Measurements from ENCODE around the gene ZSWIM4.
"Not testable (repeated sequence)": the region's sequence is repeated elsewhere in the genome, so short reads cannot be mapped to it uniquely, and the experiment has no call there.

The ZSWIM4 gene

GRCh38 chr19:13849991-13850909 is 55.0 kb downstream of the ZSWIM4 start:
- no peak for DNase-seq (ENCODE audit: low read depth in 2 of 2)

DNA sequence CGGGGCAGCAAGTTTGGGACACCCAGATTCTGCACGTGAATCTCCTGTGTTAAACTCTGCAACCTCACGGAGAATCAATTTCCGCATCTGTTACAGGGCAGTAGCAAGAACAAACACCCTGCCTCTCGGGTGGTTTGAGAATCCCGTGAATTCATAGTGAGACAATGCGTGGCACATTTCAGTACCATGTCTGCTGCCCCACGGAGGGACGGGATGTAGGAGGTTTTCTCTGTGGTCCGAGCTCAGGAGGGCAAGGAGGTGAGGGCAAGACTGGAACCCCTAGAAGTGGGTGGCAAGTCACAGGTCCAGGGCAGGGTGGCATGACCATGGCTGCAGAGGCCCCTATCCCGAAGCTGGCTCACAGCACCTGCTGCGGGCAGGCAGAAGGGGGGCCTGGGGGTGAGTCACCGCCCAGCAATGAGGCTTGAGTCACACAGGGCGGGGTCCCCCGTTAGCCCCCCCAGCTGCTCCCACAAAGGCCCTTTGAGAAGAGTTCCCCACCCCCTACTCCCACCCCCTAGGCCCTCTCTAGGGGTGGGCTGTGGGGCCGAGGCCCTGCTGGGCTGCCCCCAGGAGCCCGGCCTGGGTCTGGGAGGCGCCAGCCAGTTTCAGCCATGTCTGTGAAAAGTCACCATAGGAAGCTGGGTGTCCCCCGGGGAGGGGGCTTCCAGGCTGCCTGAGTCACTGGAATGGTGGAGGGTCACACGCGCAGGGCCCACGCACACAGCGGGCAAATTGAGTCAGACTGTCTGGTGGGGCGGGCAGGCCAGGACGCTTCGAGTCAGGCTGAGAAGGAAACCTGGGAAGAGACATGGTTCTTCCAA is 55.9 kb downstream of the ZSWIM4 start:
- peak; percentile 67 to 72 for DNase-seq (ENCODE audit: low read depth in 2 of 2)

- DNase-seq (ENCODE audit: low read depth in 2 of 2) = not testable (repeated sequence)
These were observed 56.5 kb downstream of the ZSWIM4 start for GRCh38 chr19:13851734-13852114.

DNA sequence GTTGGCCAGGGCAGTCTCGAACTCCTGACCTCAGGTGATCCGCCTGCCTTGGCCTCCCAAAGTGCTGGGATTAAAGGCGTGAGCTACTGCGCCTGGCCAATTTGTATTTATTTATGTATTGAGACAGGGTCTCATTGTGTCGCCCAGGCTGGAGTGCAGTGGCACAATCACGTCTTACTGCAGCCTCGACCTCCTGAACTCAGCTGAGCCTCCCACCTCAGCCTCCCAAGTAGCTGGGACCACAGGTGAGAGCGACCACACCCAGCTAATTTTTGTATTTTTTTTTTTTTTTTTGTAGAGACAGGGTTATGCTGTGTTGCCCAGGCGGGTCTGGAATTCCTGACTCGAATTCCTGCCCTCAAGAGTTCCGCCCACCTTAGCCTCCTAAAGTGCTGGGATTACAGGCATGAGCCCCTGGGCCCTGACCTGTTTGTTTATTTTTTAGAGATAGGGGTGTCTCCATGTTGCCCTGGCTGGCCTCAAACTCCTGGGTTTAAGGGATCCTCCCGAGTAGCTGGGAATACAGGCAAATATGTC is 57.0 kb downstream of the ZSWIM4 start:
- DNase-seq (ENCODE audit: low read depth in 2 of 2) = not testable (repeated sequence)

DNA sequence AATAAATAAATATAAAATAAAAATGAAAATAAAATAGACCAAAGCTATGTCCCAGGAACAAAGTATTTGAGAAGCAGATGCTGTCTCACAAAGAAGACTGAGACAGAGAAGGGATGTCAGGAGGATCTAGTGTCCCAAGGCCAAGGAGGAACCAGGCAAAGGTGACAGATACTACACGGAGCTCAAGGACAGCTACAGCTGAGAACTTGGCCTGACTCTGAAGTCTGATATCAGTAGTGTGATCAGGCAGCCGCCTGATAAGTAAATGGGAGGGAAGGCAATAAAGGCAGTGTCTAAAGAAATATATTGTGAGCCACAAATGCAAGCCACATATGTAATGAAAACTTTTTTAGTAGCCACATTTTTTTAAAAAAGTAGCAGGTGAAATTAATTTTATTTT is 61.3 kb downstream of the ZSWIM4 start:
- no peak for DNase-seq (ENCODE audit: low read depth in 2 of 2)

- no peak for DNase-seq (ENCODE audit: low read depth in 2 of 2)
These were observed 64.2 kb downstream of the ZSWIM4 start for GRCh38 chr19:13859361-13859880.

DNA sequence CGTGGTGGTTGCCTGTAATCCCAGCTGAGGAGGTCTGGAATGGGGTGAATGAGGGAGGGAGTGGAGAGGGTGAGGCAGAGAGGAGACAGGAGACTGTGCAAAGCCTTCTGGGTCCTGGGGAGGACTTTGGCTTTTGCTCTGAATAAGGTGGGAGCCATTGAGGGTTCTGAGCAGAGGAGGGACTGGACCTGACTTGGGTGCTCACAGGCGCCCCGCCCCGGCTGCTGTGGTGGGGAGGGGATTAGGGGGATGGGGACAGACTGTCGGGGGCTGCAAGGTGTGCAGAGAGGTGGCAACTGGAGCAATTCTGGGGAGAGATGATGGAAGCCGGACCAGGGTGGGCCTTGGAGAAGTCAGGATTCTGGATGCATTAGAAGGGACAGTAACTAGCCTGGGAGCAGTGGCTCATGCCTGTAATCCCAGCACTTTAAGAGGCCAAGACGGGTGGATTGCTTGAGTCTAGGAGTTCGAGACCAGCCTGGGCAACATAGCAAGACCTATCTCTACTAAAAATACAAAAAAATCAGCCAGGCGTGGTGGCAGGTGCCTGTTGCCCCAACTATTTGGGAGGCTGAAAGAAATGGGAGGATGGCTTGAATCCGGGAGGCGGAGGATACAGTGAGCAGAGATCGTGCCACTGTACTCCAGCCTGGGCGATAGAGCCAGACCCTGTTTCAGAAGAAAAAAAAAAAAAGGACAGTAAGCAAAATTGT is 65.6 kb downstream of the ZSWIM4 start:
- DNase-seq (ENCODE audit: low read depth in 2 of 2) = no peak

DNA sequence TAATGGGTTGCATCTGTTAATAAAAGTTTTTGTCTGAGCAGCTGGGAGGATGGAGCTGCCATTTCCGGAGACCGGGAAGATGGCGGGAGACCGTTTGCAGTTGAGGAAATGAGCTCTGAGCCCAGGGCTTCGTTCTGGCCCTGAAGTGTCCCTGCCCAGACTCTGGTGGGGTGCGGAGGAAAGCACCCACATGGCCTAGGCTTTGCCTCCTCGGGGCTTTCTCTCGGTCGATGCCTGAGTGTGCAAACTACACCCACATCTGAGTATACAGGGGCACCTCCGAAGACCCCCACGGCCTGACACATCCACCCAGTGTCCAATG is 66.1 kb downstream of the ZSWIM4 start:
- no peak for DNase-seq (ENCODE audit: low read depth in 2 of 2)

DNA sequence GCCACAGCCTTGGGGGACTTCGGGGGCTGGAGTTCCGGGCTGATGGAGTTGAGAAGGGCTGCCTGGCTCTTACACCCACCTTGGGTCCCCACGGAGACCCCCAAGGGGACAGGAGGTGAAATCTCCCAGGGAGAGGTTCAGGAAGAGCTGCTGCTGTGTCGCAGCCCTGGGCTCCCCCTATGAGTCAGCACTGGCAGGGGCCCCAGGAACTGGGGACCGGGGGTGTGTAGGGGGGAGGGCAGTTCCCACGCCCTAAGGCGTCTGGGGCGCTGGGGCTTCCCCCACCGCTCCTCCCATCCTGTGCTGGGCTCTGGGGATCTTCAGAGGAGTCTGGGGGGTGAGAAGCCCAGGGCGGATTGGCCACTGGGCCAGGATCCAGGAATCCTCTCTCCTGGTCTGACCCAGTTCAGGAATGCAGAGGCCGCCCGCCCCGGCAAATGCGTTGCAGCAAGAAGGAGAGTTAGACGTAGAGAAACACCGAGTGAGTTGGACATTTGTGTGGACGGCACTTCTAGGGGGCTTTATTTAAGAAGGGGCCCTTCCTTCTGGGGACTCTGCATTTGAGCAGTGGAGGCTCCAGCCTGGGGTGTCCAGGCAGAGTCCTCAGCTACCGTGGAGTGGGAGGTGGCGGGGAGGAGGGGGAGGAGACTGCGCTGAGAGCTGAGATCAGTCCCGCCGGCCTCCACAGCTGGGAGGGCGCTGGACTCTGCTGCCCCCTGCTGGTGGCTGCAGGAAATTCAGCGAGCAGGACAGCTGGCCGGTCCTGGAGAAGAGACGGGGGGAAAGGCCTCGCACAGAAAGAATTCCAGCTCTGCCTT is 66.7 kb downstream of the ZSWIM4 start:
- DNase-seq (ENCODE audit: low read depth in 2 of 2) = peak; percentile 76 to 79

DNA sequence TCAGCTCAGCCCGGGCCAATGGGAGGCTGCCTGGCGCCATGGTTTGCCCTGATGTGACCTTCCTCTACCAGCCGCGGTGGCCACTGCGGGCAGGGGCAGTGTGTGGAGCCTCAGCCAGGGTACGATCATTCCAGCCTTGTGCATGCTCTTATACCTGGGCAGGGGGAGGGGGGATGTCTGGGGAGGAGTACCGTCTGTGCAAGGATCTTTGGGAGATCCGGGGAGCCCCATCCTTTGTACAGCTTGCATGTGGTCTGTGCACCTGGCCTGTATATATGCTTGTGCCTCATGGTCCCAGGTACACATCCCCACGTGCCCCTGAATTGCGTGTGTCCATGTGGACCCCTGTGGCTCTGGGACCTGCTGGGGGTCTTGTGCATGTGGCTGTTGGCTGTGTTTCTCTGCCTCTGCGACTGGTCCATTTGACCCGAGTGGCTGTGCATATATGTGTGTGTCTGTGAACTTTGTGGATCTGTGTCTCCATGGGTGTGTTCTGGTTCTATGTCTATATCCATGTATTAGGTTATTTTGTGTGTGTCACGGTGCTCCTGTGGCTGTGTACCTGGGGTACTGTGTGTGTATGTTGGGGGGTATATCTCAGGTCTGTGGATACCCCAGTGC is 68.9 kb downstream of the ZSWIM4 start:
- no peak for DNase-seq (ENCODE audit: low read depth in 2 of 2)

DNA sequence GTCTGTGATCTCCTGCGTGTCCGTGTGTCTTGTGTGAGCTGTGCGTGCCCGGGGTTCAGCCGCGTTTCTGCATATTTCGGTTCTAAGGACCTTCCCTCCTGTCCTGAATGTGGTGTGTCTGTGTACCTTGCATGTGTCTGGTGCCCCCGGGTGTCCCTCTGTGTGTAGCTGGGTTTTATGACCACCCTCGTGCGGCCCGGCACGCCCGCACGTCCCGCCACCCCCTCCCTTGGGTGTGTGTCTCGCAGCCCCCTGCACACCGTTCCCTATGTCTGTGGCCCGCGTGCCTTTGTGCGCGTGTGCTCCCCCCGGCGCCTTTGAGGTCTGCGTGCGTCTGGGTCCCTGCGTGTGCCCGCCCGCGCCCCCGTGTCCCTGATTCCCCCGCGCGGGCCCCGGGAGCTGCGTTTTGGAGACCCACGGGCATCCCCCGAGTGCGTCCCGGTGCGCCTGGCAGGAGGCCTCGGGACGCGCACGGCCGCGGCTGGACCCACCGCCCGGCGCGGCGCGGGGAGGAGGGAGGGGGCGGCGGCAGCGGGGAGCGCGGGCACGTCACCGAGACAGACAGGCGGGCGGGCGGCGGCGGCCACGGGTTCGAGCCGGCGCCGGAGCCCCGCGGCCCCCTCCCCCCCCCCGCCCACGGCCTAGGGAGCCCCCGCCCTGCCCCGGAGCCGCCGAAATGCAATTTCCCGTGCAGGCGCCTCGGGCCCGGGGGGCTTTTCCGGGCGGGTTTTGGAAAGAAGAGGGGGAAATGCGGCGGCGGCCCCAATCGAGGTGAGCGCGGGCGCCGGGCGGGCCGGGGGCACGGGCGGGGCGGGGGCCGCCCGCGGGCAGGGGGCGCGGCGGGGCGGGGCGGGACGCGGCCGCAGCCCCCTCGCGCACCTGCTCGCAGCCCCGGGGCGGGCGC is 69.7 kb downstream of the ZSWIM4 start:
- DNase-seq (ENCODE audit: low read depth in 2 of 2) = no peak

DNA sequence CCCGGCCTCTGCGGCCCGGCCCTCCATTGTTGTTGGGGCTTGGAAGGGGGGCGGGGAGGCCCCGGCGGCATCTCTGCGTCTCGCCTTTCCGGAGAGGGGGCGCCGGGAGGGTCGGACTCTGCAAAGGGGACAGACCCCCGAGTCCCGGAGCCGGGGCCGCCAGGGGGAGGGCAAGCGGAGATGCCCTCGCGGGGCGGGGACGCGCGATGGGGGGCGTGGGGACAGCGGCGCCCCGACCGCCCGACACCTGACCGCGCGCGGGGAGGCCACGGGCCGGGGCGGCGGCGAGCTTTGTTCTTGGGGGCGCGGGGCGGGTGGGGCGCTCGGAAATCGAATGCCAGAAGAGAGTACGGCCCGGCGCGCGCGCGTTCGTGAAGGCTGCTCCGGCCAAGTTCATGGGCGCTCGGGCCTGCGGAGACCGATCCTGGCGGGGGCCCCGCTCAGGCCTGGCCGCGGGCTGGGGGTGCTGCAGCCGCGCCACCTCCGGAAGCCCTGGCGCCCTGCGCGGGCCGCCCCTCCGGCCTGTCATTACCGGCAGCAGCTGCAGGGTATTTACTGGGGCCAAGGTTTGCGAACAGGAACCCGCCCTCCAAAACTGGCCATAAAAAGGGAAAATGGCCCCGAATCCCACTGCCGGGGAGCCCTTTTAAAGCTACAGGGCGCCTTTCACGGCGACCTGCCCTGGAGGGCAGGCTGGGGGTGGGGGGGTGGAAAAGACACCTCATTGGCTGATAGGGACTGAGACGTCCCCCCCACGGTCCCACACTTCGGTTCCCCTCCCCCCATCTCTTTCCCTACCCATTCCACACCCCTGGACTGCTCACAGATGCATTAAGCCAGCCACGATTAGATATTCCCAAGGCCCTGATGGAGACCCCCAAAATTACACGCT is 70.6 kb downstream of the ZSWIM4 start:
- DNase-seq (ENCODE audit: low read depth in 2 of 2) = no peak

DNA sequence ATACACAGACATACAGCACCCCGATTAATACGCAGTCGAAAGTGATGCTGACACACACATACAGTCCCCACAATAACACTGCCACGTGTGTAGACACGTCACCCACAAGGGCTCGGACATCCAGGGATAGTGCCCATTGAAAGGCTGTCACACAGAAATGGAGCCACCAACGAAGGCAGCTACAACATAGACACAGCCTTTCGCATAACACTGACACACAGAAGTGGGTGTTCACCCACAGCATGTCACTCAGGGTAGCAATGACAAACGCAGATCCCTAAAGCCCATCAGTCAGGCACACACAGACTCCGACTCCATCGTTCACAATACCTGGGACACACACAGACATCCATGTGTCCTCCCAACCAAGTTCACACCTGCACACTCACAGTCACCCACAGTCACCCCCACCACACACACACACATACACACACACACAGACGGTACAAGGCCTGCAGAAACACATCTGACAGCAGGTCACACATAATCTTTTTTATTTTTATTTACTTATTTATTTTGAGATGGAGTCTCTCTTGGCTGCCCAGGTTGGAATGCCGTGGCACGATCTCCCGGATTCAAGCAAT is 71.3 kb downstream of the ZSWIM4 start:
- no peak for DNase-seq (ENCODE audit: low read depth in 2 of 2)

- no peak for DNase-seq (ENCODE audit: low read depth in 2 of 2)
These were observed 73.4 kb downstream of the ZSWIM4 start for GRCh38 chr19:13868663-13869062.

DNA sequence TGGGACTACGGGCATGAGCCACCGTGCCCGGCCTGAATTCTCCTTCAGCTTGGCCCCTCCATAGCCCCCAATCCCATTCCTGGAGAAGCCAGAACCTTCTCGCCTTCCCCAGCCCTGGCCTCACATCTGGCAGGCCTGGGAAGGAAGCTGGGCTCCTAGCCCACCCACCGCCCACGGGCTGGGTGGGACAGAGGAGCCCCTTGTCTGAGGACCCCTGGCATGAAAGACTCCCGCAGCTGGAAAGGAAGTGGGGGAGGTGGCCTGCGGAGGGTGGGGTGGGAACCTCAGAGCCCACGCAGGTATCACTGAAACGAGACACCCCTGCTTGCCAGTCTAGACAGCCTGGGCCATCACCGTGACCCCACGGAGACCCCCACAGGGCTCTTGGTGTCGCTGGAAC is 74.0 kb downstream of the ZSWIM4 start:
- no peak for DNase-seq (ENCODE audit: low read depth in 2 of 2)

GRCh38 chr19:13870873-13871272 is 75.6 kb downstream of the ZSWIM4 start:
- DNase-seq (ENCODE audit: low read depth in 2 of 2) = no peak

DNA sequence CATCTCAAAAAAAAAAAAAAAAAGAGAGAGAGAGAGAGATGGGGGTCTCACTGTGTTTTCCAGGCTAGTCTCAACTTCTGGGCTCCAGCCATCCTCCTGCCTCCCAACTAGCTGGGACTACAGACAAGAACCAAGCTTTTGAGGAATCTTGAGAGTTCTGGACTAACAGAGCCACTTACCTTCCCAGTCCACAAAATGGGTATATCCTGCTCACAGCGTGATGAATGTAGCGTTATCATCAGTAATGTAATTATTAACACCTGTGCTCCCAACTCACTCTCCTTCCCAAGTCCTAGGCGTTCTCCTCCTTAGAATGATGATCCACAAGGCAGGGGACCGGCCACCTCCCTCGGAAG is 77.1 kb downstream of the ZSWIM4 start:
- no peak for DNase-seq (ENCODE audit: low read depth in 2 of 2)

Measured in activated CD8-positive, alpha-beta memory T cell treated with anti-CD3 and anti-CD28 coated beads for 4 hours (primary cell).